Measurements from ENCODE around the gene CTU2.

GRCh38 chr16:88734361-88734728 lies 28.0 kb downstream of the CTU2 start:
- TF ChIP-seq EZH2 (IDR thresholded peaks at IDR 0.05; ENCODE audit: low read length, unreplicated experiment) (no peak), CTCF (conservative IDR thresholded peaks at IDR 0.05; ENCODE audit: low read depth, low read length) (no peak), EZH2phosphoT487 (IDR thresholded peaks at IDR 0.05; ENCODE audit: borderline replicate concordance, low read length) (no peak)
